B cell (primary cell): ENCODE data around the gene COL5A1.

Source experiments
- EZH2 ChIP-seq: IDR thresholded peaks from 2 replicates; pipeline ENCODE4 v1.6.1; 2012; ENCODE audit warnings: borderline replicate concordance, low read depth, mild to moderate bottlenecking, moderate library complexity, low read length; ENCODE audit not compliant: insufficient read depth, poor library complexity, severe bottlenecking
- TF ChIP-seq, protein P1 (sequence below): fragments of 200-600 bp; IDR thresholded peaks from one replicate; pipeline ENCODE4 v1.8.0; 2022; ENCODE audit warnings: antibody characterized with exemption, mild to moderate bottlenecking

- no peak for TF ChIP-seq EZH2
- TF ChIP-seq, protein P1, sequence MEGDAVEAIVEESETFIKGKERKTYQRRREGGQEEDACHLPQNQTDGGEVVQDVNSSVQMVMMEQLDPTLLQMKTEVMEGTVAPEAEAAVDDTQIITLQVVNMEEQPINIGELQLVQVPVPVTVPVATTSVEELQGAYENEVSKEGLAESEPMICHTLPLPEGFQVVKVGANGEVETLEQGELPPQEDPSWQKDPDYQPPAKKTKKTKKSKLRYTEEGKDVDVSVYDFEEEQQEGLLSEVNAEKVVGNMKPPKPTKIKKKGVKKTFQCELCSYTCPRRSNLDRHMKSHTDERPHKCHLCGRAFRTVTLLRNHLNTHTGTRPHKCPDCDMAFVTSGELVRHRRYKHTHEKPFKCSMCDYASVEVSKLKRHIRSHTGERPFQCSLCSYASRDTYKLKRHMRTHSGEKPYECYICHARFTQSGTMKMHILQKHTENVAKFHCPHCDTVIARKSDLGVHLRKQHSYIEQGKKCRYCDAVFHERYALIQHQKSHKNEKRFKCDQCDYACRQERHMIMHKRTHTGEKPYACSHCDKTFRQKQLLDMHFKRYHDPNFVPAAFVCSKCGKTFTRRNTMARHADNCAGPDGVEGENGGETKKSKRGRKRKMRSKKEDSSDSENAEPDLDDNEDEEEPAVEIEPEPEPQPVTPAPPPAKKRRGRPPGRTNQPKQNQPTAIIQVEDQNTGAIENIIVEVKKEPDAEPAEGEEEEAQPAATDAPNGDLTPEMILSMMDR = no peak
Measured at GRCh38 chr9:134614256-134614655, 27.3 kb upstream of the COL5A1 start.
